ENCODE results near the gene INPP4B. TPM values are rescaled to one million over a fixed set of nuclear protein-coding genes. Genes with fewer than 3 reads are reported as not detected.

INPP4B gene
- total and polyA plus RNA-seq, 2 of the 4 experiments (the other 2 are of a cell fraction) = 1.8 to 14.0 TPM

DNA sequence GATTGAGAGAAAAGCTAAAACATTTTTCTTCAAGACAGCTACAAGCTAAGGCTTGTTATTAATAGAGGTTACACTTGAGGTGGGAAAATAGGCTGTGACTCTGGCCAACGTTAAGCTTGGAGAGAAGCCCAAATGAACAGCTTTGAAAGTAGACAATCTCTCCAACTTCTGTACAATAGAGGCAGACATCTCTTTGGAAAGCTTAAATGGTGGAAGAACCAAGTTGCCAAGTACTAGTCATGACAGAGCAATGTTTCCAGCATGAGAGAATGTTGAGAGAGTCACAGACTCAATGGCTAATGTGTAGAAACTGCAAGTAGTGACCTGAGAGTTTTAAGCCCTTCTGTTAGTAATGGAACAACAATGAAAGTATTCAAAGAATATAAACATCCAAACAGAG, 298.1 kb downstream of the INPP4B start:
- in situ Hi-C loops (cut with MboI; ENCODE audit: low sequenced_read_pairs) = no loop called here
- POLR2A ChIA-PET (ENCODE audit: unreplicated experiment) = no interaction called here
- BruUV-seq (replicated peaks) = no TSS peak

More for the DNA sequence above, 298.1 kb downstream of the INPP4B start:
- Histone ChIP-seq H4K5ac (ENCODE audit: low read depth, low read length) (no peak overlapping the region), H3K4ac (ENCODE audit: low read depth, low read length) (no peak overlapping the region), H2AK5ac (ENCODE audit: low read depth, low read length) (no peak overlapping the region), H3K56ac (ENCODE audit: extremely low read depth, insufficient read depth, low read length) (no peak overlapping the region), H2BK20ac (ENCODE audit: low read depth, low read length) (no peak overlapping the region), H2BK15ac (ENCODE audit: low read depth, low read length) (no peak overlapping the region), H3K14ac (replicated peaks; ENCODE audit: low read depth, low read length) (no peak overlapping the region), H3K9ac (ENCODE audit: low read depth, low read length) (no peak overlapping the region), H3K23ac (ENCODE audit: low read depth, low read length) (no peak overlapping the region), H3K36me3 (ENCODE audit: control insufficient read depth, insufficient read depth, low read length) (no peaks in the 10 kb centered on the region), H3K4me1 (ENCODE audit: control insufficient read depth, insufficient read depth, low read length) (peaks cover 5% of the 10 kb centered on the region; the same call in 1 of the 2 replicates), H2BK5ac (ENCODE audit: low read depth, low read length, poor library complexity, severe bottlenecking) (peak overlapping the region; percentile 38), H2BK120ac (ENCODE audit: low read depth, low read length) (no peak overlapping the region), H3K9me3 (ENCODE audit: control insufficient read depth, insufficient read depth, low read length) (no peaks in the 10 kb centered on the region), H3K18ac (ENCODE audit: low read depth, low read length) (no peak overlapping the region), H2AK9ac (replicated peaks; ENCODE audit: low read depth, low read length, poor library complexity) (no peak overlapping the region), H3K27me3 (ENCODE audit: control insufficient read depth, insufficient read depth, low read length) (no peaks in the 10 kb centered on the region), H4K20me1 (ENCODE audit: insufficient read depth, low read length) (no peaks in the 10 kb centered on the region), H3K27ac (ENCODE audit: insufficient read depth, low read length) (no peak overlapping the region), H3K4me2 (ENCODE audit: low read depth, low read length) (no peak overlapping the region), H4K8ac (ENCODE audit: low read depth in 2 of 2, low read length in 2 of 2) (no peak overlapping the region), H3K9me1 (ENCODE audit: insufficient read depth, low read length) (no peaks in the 10 kb centered on the region), H3K4me3 (ENCODE audit: insufficient read depth, low read depth, low read length) (no peak overlapping the region), H2AFZ (replicated peaks; ENCODE audit: low read length, poor library complexity) (no peak overlapping the region), H4K91ac (ENCODE audit: insufficient read depth, low read depth, low read length) (no peak overlapping the region), H3K79me1 (ENCODE audit: low read depth in 1 of 2, low read length in 2 of 2) (no peaks in the 10 kb centered on the region)
- CTCF ChIA-PET = no interaction called here
- ATAC-seq (ENCODE audit: low read depth) = no peak
- TF ChIP-seq RCOR1 (IDR thresholded peaks at IDR 0.05; ENCODE audit: insufficient replicate concordance, low read length) (no peak), FOS (IDR thresholded peaks at IDR 0.05; ENCODE audit: low read depth, low read length) (no peak), MAZ (IDR thresholded peaks at IDR 0.05; ENCODE audit: borderline replicate concordance, low read depth, low read length) (no peak)
- TF ChIP-seq, protein P1, sequence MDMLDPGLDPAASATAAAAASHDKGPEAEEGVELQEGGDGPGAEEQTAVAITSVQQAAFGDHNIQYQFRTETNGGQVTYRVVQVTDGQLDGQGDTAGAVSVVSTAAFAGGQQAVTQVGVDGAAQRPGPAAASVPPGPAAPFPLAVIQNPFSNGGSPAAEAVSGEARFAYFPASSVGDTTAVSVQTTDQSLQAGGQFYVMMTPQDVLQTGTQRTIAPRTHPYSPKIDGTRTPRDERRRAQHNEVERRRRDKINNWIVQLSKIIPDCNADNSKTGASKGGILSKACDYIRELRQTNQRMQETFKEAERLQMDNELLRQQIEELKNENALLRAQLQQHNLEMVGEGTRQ (IDR thresholded peaks at IDR 0.05; ENCODE audit: low read depth, low read length) = no peak
- intact Hi-C loops (cut with micrococcal nuclease) (no loop called here), dilution Hi-C loops (cut with HindIII; ENCODE audit: low sequenced_read_pairs, unreplicated experiment) (no loop called here)
- WGBS, 2 experiments (ENCODE audit: extremely low coverage in 2 of 2, insufficient read length in 1 of 2) = no CpG with 5 or more reads among the region's 1 CpG
- peak; percentile 57 for DNase-seq
